NCI-H1105 (cell line): ENCODE results near the gene YY1AP1.
"Not testable (repeated sequence)": the region's sequence is repeated elsewhere in the genome, so short reads cannot be mapped to it uniquely, and the experiment has no call there.

Source experiments
- DNase-seq: peaks from one replicate; lab custom pipeline; 2025; lab: John Stamatoyannopoulos, UW

The YY1AP1 gene

DNA sequence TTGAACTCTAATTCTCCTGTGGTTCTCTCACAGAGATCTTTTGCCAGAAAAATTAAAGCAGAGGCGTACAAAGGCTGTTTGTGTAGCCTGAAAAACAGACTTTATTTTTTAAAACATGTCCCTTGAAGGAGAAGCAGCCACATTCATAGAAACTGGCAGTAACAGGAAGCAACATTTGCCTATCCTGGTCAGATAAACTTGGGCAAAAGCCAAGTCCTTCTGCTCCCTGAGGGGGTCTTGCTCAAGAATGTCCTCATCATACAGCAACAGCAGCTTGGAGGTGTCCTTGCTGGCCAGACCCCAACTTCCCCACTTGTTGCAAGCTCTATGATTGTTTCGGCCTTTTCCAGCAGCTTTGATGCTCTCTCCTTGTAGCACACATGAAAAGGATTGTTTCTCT is 42.3 kb downstream of the YY1AP1 start:
- no peak for DNase-seq

DNA sequence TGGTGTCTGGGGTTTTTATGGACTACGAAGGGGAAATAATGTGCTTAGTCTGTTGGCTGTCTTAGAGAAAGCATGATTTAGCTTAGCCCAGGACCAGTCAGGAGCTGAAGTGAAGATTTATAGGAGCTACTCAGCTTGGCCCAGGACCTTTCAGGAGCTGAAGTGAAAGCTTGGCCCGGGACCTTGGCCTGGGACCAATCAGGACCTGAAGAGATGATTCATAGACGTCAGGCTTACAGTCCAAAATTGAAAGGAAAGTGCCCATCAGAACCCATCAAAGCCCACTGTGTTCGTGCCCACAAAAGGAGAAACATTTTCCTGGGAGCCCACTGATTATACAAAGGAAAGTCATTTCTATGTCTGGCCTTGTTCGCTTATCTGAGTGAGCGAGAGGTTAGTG is 42.9 kb downstream of the YY1AP1 start:
- DNase-seq = no peak

DNA sequence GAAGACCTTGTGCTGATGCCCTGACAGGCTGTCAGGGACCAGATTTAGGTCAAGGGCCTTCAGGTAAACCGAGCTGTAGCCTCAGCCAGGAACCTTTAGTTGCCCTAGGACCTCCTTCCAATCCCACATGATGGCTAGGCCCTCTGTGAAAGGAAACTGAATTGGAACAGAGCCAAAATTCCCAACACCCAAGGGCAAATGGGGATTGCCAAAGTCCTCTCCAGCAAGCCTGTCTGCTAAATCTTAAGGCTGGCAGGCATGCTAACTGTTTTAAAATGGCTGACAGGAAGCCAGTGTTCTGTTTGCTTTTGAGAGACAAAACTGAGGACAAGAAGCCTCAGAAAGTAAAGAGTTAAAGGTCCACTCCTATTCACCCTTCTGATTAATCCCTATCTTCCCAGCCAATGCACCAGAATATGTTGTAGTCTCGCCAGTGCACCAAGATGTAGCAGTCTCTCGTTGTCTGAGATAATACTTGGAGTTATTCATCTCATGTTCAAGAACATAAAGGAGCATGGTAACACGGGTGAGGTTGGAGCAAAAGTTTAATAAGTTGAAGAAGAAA is 43.5 kb downstream of the YY1AP1 start:
- no peak for DNase-seq

DNA sequence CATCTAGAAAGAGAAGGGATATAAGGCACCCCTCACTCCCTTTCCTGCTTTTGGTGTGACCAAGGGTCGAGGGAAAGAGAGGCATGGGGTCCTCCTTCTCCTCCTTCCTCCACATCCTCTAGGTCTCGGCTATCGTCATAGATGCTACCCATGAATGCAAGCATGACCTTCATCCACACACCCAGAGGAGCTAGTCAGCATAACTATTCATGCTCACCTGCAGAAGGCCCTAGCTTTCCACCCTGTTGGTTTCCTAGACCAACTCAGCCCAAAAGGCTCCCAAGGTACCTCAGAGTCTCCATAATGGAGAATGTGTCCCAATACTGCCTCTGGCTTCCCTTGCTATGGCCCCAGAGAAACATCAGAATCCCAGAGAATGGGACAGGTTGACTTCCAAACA is 45.3 kb downstream of the YY1AP1 start:
- no peak for DNase-seq

DNA sequence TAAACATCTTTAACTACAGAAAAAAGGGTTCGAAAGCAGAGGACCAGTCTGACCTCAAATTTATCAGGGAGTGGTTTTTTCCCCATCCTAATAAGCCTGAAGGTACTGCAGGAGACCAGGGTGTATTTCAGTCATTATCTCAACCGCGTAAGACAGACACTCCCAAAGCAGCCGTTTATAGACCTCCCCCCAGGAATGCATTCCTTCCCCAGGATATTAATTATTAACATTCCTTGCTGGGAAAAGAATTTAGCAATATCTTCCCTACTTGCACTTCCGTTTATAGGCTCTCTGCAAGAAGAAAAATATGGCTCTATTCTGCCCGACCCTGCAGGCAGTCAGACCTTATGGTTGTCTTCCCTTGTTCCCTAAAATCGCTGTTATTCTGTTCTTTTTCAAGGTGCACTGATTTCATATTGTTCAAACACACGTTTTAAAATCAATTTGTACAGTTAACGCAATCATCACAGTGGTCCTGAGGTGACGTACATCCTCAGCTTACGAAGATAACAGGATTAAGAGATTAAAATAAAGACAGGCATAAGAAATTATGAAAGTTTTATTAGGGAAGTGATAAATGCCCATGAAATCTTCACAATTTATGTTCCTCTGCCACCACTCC is 45.9 kb downstream of the YY1AP1 start:
- not testable (repeated sequence) for DNase-seq

DNA sequence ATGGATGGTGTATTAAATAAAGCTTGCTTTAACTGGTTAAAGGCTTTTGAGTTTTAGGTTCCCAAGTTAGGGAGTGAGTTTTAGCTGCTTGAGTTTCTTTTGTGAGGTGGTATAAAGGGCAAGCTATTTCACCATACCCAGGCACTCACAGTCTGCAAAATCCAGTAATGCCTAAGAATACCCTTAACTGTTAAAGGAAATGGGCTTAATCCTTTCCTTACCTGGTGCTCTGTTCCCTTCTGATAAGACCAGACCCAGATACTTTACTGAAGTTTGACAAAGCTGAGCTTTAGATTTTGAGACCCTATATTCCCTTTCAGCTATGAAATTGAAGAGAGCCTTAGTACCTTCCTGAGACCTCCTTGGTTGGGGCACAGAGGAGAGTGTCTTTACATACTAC is 48.2 kb downstream of the YY1AP1 start:
- no peak for DNase-seq

DNA sequence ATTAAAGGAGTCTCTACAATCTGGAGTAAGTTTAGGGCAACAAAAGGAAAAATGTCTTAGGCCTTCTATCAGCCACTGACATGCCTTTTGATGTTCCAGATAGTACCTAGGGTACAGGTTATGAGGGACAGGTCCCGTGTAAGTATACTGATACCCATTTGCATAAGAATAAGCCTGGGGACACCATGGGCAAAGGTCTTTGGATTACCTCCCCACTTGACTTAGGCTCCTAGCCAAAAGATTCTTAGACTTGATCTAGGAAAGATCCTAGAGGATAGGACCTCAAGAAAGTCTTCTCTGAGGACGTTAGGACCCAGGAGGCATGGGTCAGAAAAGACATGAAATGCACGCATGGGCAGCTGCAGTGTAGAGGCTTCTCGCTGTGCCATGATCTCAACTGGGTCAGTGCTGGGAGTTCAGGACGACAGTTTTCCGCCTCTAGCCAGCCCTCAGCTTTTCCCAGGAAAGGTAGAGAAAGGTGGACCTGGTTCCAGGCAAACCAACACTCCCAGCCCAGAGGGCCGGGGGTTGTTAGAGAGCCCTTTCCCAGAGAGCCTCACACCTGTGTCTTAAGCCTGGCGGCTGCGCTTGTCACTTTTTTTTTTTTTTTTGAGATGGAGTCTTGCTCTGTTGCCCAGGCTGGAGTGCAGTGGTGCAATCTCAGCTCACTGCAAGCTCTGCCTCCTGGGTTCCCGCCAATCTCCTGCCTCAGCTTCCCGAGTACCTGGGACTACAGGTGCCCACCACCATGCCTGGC is 52.0 kb downstream of the YY1AP1 start:
- DNase-seq = no peak

DNA sequence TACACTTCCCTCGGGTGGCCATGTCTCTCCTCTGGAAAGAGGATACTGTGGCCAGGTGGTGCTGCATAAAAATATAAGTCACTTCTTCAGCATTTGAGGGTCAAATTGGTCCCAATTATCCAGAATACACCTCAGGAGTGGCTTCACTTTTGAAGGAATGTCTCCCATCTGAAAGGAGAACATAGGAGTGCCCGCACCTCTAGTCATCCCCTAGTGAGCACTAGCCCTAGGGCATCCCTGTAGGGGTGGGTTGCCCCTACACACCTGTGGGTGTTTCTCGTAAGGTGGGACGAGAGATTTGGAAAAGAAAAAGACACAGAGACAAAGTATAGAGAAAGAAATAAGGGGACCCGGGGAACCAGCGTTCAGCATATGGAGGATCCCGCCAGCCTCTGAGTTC is 62.1 kb downstream of the YY1AP1 start:
- not testable (repeated sequence) for DNase-seq

DNA sequence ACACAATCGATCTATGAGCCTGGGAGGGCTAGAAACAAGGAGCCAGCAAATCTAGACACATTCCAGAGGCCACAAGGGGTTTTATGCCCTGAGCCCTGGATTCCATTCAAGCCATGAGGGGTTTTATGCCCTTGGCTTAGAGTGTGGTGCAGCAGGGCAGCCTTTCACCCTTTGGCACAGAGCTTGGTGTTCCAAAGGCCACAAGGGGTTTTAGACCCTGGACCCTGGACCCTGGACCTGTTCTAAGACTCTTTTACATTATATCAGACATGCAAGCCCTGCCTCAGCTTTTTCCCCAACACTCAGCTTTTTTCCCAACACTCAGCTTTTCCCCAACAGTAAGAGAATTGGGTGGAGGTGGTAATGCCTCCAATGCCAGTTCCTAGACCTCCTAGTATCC is 65.2 kb downstream of the YY1AP1 start:
- no peak for DNase-seq

DNA sequence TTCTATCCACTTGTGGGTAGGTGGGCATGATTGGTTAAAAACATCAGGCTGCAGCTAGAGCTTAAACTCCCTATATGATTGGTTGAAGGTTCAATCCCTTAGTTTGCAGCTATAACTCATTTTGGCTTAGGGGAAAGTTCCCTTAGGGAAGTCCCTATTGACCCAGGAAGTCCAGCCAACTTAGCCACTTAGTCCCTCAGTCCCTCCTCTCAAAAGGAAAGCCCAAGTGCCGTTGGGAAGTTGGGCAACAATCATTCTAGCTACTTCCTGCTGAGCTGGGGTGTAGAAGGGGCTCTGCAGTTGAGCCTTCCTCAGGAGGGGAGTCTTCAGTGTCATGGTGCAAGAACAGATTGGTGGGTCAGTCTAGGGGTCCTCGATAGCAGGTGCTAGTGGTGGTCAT is 66.4 kb downstream of the YY1AP1 start:
- no peak for DNase-seq

DNA sequence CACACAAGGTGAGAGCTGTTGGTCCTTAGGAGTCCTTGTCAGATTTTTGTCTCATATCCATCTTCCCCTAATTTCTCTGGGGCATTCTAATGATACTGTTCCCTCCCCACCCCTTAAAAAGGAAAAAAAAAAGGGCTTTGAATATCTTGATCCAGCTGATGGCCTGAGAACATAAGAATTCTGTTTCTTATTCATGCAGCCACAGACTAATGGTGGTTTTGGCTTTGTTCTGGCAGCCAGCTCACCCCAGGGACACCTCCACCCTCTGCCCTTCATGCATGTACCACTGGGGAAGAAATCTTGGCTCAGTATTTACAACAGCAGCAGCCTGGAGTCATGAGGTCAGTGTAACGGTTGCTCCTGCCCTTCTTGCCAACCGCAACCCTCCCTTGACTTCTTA is 75.3 kb downstream of the YY1AP1 start:
- not testable (repeated sequence) for DNase-seq

DNA sequence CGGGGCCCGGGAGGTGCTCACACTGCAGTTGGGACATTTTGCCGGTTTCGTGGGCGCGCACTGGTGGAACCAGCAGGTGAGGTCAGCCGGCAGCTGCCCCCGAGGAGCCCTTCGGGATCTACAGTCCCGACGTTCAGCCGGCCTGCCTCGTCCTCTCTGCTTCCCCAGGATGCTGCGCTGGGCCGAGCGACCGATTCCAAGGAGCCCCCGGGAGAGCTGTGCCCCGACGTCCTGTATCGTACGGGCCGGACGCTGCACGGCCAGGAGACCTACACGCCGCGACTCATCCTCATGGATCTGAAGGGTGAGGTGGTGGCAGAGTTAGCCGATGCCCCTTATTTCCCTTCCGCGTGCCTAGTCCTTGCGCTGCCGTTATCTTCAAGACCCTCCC is 78.3 kb downstream of the YY1AP1 start:
- DNase-seq = not testable (repeated sequence)

DNA sequence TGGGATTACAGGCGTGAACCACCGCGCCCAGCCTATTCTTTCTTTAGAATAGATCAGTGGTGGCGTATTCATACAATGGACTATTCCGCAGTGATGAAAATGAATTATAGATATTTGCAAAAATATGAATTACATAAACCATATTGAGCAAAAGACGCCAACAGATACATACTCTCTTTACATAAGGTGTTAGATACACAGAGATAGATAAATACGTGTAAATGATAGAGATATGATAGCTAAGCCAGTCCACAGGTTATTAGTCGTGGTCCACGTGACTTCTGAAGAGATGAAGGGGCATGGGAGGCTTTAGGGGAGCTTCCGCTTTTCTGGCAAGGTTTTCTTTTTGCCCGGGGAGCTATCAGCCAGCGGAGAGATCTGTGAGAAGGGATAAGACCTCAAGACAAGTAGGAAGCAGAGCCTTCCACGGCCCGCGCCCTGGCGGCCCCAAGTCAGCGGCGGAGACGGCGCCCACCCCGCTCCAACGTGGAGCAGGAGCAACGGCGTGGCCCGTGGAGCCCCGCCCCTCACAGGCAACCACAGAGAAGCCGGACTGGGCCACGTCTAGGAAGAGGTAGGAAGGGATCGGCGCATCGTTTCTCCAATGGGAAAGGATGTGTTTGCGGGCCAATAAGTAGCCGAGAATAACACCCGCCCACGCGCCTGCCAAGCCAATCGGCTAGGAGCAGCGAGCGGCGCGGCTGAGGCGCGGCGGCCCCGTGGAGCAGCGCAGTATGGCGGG is 78.9 kb downstream of the YY1AP1 start, which contains the start of gene MSTO1:
Gene MSTO1, plus strand, starts transcription at position 704 of the 742 bp plus-strand sequence. Its CDS starts 31 bp downstream, at position 735.
- peak; percentile 93 for DNase-seq
